ENCODE data around the gene TLR9. TPM values are rescaled to one million over a fixed set of nuclear protein-coding genes. Genes with fewer than 3 reads are reported as not detected.

The TLR9 gene
- total and polyA plus RNA-seq, 9 of the 15 experiments (the other 6 are each of a cell fraction or from before 2014, with no cell fraction given), result not detected

- TF ChIP-seq FOXJ2 (tag; IDR thresholded peaks at IDR 0.05), result no peak
- no peak for TF ChIP-seq PRMT5 (CRISPR knock-in tag; IDR thresholded peaks at IDR 0.05)
- no peak for TF ChIP-seq TOE1 (IDR thresholded peaks at IDR 0.05; ENCODE audit: borderline replicate concordance)
- no peak for TF ChIP-seq TOE1 (CRISPR knock-in tag; IDR thresholded peaks at IDR 0.05; ENCODE audit: borderline replicate concordance, low read depth)
- no peak for TF ChIP-seq DMBX1 (CRISPR knock-in tag; IDR thresholded peaks at IDR 0.05; ENCODE audit: borderline replicate concordance)
- no peak for TF ChIP-seq ZNF133 (CRISPR knock-in tag; IDR thresholded peaks at IDR 0.05)
- TF ChIP-seq POLR2A (conservative IDR thresholded peaks at IDR 0.05), result no peak
- TF ChIP-seq HDAC2 (IDR thresholded peaks at IDR 0.05), result no peak
- TF ChIP-seq CEBPB (tag; IDR thresholded peaks at IDR 0.05), result no peak
- no peak for TF ChIP-seq JUNB (CRISPR knock-in tag; conservative IDR thresholded peaks at IDR 0.05)
- TF ChIP-seq ZNF143 (CRISPR knock-in tag; IDR thresholded peaks at IDR 0.05), result no peak
- TF ChIP-seq NCOR1 (IDR thresholded peaks at IDR 0.05), result no peak
- TF ChIP-seq ZBTB8A (IDR thresholded peaks at IDR 0.05; ENCODE audit: partially characterized antibody), result no peak
Observed at GRCh38 chr3:52191663-52192062, 33.8 kb downstream of the TLR9 start (continued).

DNA sequence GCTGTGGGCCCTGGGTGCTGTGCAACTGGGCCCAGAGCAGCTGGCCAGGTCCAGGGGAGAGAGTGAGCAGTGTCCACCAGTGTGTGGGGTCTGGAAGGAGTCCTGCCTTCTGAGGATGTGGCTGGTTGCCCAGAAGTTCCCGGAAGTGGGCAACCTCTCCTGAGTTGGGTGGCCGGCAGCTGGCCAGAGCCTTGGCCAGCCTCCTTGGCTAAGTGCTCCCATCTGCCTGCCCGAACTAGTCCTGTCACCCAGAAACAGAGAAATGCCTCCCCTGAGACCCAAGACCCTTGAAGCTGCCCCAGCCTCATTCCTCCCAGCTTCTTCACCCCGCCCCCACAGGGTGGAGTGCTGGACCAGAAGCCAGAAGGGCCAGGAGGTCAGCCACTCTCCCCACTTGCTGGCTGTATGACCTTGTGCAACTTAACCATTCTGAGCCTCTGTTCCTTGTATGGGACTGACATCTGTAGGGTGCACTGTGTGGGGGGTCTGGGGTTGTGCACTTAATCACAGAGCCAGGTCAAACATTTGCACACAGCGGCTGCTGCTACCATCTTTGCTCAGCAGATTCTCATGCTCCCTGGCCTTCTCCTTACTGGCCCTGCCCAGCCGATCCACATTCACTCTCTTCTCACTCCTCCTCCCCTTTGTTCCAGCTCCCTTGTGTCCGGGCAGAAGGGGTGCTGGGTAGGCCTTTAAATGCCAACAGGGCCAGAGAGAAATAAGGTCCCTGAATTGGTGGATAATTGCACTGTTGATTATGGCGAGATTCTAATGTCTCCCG, 35.0 kb downstream of the TLR9 start:
- Histone ChIP-seq H3K9me3 (replicated peaks; ENCODE audit: control insufficient read depth, insufficient read depth, low read depth, low read length) (no peaks in the 10 kb centered on the region), H3K79me2 (ENCODE audit: control insufficient read depth, insufficient read depth, low read length) (no peaks in the 10 kb centered on the region), H3K9me1 (ENCODE audit: control insufficient read depth, insufficient read depth, low read length) (peaks cover 9% of the 10 kb centered on the region), H3K27ac (ENCODE audit: extremely low read depth, low read depth, low read length) (no peak overlapping the region), H2AFZ (ENCODE audit: low read depth, low read length) (peak overlapping the region; percentile 55), H3K27me3 (ENCODE audit: control insufficient read depth in 2 of 2, insufficient read depth in 2 of 2, low read length in 2 of 2) (no peaks in the 10 kb centered on the region), H4K20me1 (replicated peaks; ENCODE audit: control insufficient read depth, insufficient read depth, low read length) (0 out of 2 replicates have a peak, but pooled peaks cover 6% of the 10 kb centered on the region), H3K4me2 (ENCODE audit: insufficient read depth, low read length) (no peak overlapping the region; the same call in 1 of the 2 replicates), H3K4me1 (replicated peaks in 1 of 2; ENCODE audit: control insufficient read depth in 2 of 2, insufficient read depth in 2 of 2, low read length in 2 of 2) (peaks cover 34 to 44% of the 10 kb centered on the region in 2 experiments), H3K36me3 (ENCODE audit: control insufficient read depth, insufficient read depth, low read length) (no peaks in the 10 kb centered on the region), H3K4me3 (no peak overlapping the region), H3K9ac (ENCODE audit: insufficient read depth in 1 of 2, low read depth in 2 of 2, low read length in 2 of 2) (peak overlapping the region in 1 of 2 experiments; percentile 68; a peak in 2 of 4 replicates)
- POLR2A ChIA-PET, result no interaction called here
- in situ Hi-C loops (cut with MboI), result no loop called here
- intact Hi-C loops (cut with micrococcal nuclease), result no loop called here
- 35% methylated on average over 5 of the region's 9 CpGs for WGBS (ENCODE audit: insufficient coverage, low coverage, missing lambda C conversion rate)
- CTCF ChIA-PET (ENCODE audit: low intra/inter-chr PET ratio), result no interaction called here
- FAIRE-seq, result no peak
- no TSS peak for BruUV-seq (replicated peaks)
- ATAC-seq, result peak; percentile 66
- DNase-seq (ENCODE audit: extremely low read depth in 1 of 4, low spot score in 3 of 4), result peak in 1 of 4 experiments; percentile 51
- no peak for TF ChIP-seq MTA2 (IDR thresholded peaks at IDR 0.05; ENCODE audit: low read depth)
- TF ChIP-seq EGR1 (conservative IDR thresholded peaks at IDR 0.05), result 0 out of 2 replicates have a peak, but pooled peaks have one; percentile 10
- TF ChIP-seq ZNF695 (CRISPR knock-in tag; IDR thresholded peaks at IDR 0.05), result no peak
- no peak for TF ChIP-seq CCAR2 (IDR thresholded peaks at IDR 0.05; ENCODE audit: low read depth, low read length)
- TF ChIP-seq ZKSCAN1 (IDR thresholded peaks at IDR 0.05; ENCODE audit: low read depth, low read length), result no peak
- no peak for TF ChIP-seq CTBP1 (IDR thresholded peaks at IDR 0.05; ENCODE audit: borderline replicate concordance)
- no peak for TF ChIP-seq RERE (CRISPR knock-in tag; IDR thresholded peaks at IDR 0.05; ENCODE audit: borderline replicate concordance)

All from K562 (cell line).